H7 (cell line): Measurements from ENCODE around the gene SPSB4. TPM values are rescaled to one million over a fixed set of nuclear protein-coding genes. Genes with fewer than 3 reads are reported as not detected.

ENCODE experiments used
- DNase-seq: peaks from one replicate; pipeline ENCODE4 v3.0.0; 2012
- H3K27me3 ChIP-seq: 2 replicates; pipeline ENCODE4 v1.6.0; 2011; ENCODE audit warnings: mild to moderate bottlenecking, low read length; ENCODE audit not compliant: control insufficient read depth, insufficient read depth
- H3K36me3 ChIP-seq: replicated peaks from 2 replicates; pipeline ENCODE4 v1.5.1; 2011; ENCODE audit warnings: low read length; ENCODE audit not compliant: control insufficient read depth, insufficient read depth
- H3K4me3 ChIP-seq: 2 replicates; pipeline ENCODE4 v1.5.1; 2011; ENCODE audit warnings: low read depth, mild to moderate bottlenecking, control low read depth, low read length, moderate library complexity; ENCODE audit not compliant: insufficient read depth
- total RNA-seq: library from RNA; depleted of rRNA; stranded (reverse); fragments of >200 nt; shearing (Covaris generic); gene quantifications from 2 replicates; pipeline ENCODE4 v1.2.3, GENCODE V29; 2014; rRNA removed

Gene SPSB4
- total RNA-seq, 1 experiment from 2014 or later, result 35.6 TPM

DNA sequence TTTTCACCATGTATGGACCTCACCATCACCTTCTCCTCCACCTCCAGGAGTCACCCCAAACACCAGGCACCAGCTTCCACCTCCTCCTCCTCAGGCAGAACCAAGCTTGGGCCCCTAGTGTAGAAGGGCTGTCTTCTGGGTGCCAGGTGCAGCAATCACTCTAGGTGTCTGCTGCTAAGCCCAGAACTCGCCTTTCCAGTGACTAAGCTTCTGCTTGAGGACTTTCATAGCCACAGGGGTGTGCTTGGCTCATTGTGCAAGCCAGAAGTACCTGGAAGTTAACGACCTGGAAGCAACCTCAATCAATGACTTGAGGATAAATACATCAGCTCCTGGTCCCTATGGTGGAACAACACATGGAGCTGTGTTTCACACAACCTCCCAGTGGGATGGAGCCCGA, 130.7 kb downstream of the SPSB4 start:
- H3K27me3 ChIP-seq, result no peaks in the 10 kb centered on the region; the same call in 1 of the 2 replicates
- DNase-seq, result no peak

GRCh38 chr3:141183606-141184005, 132.5 kb downstream of the SPSB4 start:
- Histone ChIP-seq H3K36me3 (no peaks in the 10 kb centered on the region), H3K4me3 (no peak overlapping the region), H3K27me3 (no peaks in the 10 kb centered on the region; the same call in 1 of the 2 replicates)
- no peak for DNase-seq

More for the DNA sequence above, 130.7 kb downstream of the SPSB4 start:
- Histone ChIP-seq H3K4me3 (no peak overlapping the region), H3K36me3 (no peaks in the 10 kb centered on the region)

- H3K36me3 ChIP-seq, result no peaks in the 10 kb centered on the region
- H3K27me3 ChIP-seq, result no peaks in the 10 kb centered on the region; the same call in 1 of the 2 replicates
- no peak overlapping the region for H3K4me3 ChIP-seq
- DNase-seq, result no peak
Measured at GRCh38 chr3:141184430-141184829, 133.3 kb downstream of the SPSB4 start.

DNA sequence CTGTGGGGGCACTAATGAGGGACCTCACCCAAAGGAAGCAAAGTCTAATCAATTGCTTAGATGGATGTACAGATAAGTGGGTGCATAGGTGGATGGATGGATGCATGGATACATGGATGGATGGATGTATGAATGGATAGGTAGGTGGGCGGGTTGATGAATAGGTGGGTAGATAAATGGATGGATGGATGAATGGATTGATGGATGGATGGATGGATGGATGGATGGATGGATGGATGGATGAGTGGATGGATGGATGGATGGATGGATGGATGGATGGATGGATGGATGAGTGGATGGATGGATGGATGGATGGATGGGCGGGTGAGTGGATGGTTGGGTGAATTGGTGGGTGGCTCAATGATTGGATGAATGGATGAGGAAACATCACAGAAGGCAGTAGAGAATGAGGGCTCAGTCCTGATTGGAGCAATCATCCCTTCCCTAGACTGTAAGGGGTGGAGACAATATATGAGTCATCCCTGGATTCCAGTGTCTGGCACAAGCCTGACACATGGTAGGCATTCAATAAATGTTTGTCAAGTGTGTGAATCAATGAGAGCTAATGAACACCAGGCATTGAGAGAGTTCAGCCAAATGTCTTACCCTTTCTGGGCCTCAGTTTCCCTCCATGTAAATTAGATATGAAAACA, 140.1 kb downstream of the SPSB4 start:
- DNase-seq, result no peak
- Histone ChIP-seq H3K27me3 (no peaks in the 10 kb centered on the region), H3K4me3 (no peak overlapping the region), H3K36me3 (no peaks in the 10 kb centered on the region)

- no peaks in the 10 kb centered on the region for H3K36me3 ChIP-seq
- peak; percentile 76 for DNase-seq
- H3K4me3 ChIP-seq, result no peak overlapping the region
- no peaks in the 10 kb centered on the region for H3K27me3 ChIP-seq
Measured at GRCh38 chr3:141192345-141192744, 141.2 kb downstream of the SPSB4 start.

DNA sequence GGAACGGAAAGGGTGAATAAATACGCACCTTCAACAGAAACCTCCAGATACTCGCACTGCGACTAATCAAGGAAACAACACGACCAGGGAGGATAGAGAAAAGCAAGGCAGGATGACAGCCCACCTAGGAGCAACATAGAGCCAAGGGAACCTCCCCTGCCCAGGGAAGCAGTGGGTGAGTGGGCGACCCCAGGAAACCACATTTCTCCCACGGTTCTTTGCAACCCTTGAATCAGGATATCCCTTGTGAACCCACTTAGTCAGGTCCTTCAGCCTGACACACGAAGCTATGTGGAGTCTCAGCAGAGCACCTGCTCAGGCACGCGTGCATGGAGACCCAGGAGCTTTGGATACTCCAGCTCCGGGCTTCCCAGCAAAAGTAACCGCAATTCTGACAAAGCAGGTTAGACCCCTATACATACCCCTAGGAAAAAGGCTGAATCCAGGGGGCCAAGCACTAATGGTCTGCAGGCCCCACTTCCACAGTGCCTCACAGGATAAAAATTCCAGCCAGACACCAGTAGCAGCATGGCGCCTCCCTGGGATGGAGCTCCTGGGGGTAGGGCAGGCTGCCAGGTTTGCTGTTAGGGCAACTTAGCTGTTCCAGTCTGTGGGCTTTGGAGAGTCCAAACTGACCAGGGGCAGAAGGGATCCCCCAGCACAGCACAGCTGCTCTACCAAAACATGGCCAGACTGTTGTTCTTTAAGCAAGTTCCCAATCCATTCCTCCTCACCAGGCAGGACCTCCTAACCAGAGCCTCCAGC, 142.1 kb downstream of the SPSB4 start:
- Histone ChIP-seq H3K4me3 (no peak overlapping the region), H3K27me3 (no peaks in the 10 kb centered on the region), H3K36me3 (no peaks in the 10 kb centered on the region)
- DNase-seq, result no peak

Other genes starting within 250 kb of the SPSB4 start
- gene SLC25A36, start 109.5 kb upstream of the SPSB4 start, total RNA-seq, result 49.1 and 76.4 TPM in 2 replicates
- 16.7 and 16.9 TPM in 2 replicates for gene PXYLP1, start 180.5 kb downstream of the SPSB4 start, total RNA-seq